IPS-11a (cell line): ENCODE results near the gene VAV3.

Experiments
- H3K4me3 ChIP-seq: one replicate; pipeline ENCODE4 v1.5.1; 2013; ENCODE audit warnings: low read depth, low read length, control low read depth

VAV3 gene

DNA sequence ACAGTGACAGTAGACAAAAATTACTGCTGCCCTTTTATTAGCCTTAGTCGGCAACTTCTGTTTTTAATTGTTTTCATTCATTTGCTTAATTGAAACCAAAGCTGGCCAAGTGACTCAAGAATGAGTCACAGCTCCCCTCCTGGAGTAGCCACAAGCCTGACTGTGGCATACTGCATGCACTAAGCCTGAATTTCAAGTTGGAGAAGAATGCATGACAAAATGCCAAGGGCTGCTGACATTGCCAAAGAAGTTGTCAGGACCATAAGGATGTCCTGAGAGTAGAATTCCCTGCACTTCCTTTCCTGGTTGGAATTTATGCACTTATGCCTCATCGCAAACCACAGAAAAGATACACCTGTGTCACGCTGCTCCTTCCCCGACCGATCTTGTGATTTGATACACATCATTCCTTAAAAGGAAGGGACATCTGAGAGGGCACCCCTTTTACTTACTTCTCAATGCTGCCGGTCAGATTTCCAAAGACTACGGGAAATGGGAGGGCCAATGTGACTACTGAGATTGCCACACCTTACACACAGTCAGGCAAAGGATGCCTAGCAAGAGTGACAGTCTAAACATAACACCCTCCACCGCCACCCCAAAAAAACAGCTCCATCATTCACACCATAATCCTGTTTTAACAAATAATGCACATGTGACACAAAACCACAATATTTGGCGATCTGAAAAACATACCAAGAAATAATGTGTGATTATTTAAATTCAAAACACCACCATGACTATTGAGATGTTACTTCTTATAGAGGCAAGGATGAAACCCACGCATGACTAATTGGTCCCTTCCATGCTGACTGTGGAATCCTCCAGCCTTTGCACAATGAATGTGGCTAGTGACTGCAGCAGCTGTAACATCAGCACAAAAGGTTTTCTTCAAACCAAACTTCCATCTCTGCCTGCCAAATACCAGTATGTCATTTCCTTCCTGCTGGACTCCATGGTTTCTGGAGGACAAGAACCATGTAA lies 28.2 kb downstream of the VAV3 start:
- H3K4me3 ChIP-seq = no peak overlapping the region

GRCh38 chr1:107935396-107936064 lies 29.4 kb downstream of the VAV3 start:
- no peak overlapping the region for H3K4me3 ChIP-seq

DNA sequence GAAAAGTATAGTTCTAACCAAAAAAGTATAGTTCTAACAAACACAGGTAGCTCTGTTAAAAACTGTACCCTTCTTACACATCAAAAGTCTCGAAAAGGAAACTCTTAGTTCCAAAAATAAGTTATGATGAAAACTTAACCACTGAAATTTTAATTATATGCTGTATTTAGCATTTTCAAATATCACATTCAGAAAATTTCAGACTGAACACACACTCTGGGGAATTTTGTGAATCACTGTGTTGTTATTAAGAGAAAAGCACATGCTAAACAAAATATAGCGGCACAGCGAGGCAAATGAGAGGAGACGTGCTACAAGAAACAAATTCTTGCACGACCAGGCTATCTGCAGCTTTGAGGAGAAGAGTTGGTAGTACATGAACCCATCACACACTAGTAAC lies 30.4 kb downstream of the VAV3 start:
- H3K4me3 ChIP-seq = no peak overlapping the region

DNA sequence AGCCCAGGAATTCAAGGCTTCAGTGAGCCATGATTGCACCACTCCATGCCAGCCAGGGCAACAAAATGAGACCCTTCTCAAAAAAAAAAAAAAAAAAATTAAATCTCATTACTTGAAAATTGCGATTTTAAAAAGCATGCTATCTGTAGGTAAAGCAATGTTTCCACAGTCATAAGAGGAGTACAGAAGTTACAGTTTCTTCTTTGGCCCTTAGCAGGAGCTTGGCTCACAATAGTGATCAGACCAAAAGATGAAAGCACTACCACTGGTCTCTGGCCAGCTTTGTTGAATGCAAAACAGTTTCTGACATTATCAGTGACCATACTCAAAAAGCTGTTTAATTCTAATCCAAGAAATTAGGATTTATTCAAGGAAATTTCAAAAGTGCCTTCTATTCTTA lies 31.2 kb downstream of the VAV3 start:
- H3K4me3 ChIP-seq = no peak overlapping the region

GRCh38 chr1:107930292-107930691 lies 34.7 kb downstream of the VAV3 start:
- no peak overlapping the region for H3K4me3 ChIP-seq

- H3K4me3 ChIP-seq = no peak overlapping the region
Observed at GRCh38 chr1:107927820-107928219, 37.2 kb downstream of the VAV3 start.

- H3K4me3 ChIP-seq = no peak overlapping the region
Observed at GRCh38 chr1:107926436-107927080, 38.4 kb downstream of the VAV3 start.

- H3K4me3 ChIP-seq = no peak overlapping the region
Observed at GRCh38 chr1:107925565-107925964, 39.4 kb downstream of the VAV3 start.

DNA sequence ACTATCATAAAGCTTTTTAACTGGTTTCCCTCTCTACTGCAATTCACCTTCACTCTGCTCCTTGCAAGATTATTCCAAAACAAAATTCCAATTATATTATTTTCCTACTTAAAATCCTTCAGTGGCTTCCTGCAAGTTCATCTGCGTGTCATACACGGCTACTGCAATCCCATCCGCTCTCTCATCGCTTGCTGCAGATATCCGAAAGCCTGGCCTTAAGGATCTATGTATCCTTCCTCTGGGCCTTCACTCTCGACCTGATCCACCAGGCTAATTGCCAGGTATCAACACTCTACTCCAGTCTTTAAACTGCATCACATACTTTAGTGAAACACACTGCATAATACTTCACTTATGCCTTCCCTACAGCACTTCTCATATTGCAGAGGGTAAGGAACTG lies 44.0 kb downstream of the VAV3 start:
- H3K4me3 ChIP-seq = no peak overlapping the region

DNA sequence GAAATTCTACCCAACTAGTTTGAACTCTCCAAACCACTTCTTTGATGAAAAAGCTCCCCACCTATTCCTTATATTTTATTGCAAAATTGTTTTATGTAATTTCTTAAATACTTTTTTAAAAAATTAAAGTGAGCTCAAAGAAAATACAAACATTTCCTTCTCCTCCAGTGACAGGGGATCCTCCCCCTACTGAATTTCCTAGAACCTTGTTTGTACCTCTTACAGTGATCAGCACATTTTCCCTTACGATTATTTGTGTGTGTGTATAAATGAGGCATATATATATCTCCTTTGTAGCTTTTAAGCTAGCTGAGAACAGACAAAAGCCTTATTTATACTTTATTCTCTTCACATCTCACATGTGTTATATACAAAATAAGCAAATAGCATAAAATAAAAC lies 44.4 kb downstream of the VAV3 start:
- H3K4me3 ChIP-seq = no peak overlapping the region

DNA sequence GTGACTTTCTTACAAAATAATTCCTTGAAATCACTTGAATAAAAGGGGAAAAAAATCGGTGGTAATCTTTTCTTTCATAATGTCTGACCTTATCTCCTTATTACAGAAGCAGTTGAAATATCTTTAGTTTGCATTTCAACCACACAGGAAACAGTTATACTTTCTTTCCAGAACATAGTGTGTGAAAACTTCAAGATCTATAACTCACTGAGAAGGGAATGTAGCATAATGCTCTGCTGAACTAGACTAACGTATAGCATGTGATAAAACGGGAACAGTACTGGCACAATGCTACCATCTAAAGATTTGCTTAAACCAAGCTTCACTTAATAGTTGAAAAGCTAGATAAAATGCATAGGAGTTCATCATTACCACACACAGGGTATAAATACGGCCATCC lies 45.0 kb downstream of the VAV3 start:
- H3K4me3 ChIP-seq = no peak overlapping the region

GRCh38 chr1:107914119-107914765 lies 50.7 kb downstream of the VAV3 start:
- no peak overlapping the region for H3K4me3 ChIP-seq

GRCh38 chr1:107912656-107913055 lies 52.3 kb downstream of the VAV3 start:
- H3K4me3 ChIP-seq = no peak overlapping the region

DNA sequence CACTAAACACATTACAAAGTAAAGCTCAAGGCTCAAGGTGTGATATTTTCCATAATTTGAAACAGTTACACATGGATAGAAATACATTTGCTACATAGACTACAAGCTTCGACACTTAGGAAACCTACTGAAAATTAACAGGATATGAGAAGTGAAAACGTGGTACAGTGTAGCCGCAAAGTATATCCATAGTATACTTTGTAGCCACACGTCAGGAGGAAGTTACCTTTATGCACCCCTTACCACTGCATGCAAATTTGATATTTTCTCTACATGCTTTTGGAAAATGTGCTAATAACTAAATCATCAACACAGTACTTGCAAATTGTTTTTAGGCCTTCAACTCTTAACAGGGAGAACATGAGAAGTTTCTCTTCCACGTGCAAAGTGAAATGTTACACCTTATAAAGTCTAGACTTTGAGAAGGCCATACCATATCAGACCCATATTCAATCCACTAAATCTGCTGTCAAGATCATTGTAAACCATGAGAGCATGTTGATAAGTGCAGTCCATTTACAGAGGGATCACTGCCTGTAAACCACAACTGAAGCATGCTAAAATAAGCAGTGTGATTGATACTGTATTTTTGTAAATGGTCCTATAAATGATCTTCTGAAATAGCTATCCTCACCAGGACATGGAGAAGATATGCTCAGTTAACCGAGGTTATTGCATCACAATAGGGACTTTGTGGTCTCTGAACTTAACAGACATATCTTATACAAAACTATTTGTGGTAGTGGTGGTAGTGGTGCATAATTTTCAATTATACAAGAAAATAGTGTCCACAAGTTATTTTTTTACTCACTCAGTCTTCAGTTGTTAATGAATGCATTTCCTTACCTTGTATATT lies 64.7 kb downstream of the VAV3 start:
- H3K4me3 ChIP-seq = no peak overlapping the region

DNA sequence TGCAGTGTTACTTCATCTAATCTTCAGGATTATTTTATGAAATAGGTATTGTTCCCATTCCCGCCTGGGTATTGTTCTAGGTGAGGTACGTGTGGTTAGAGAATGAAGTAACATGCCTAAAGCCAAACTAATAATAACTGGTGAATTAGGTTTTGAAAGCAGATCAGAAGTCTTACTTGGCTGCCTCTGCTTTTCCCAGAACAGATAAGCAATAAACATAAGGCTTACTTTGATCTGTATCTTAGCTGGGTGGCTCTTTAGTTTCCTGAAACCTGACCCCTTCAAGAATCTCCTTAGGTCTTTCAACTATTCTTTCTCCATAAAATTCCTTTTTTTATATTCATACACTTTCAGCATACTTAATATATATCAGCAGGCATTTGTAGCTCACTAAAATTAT lies 65.3 kb downstream of the VAV3 start:
- H3K4me3 ChIP-seq = no peak overlapping the region

GRCh38 chr1:107897438-107898345 lies 67.3 kb downstream of the VAV3 start:
- H3K4me3 ChIP-seq = no peak overlapping the region

- no peak overlapping the region for H3K4me3 ChIP-seq
Observed at GRCh38 chr1:107896936-107897335, 68.0 kb downstream of the VAV3 start.

- no peak overlapping the region for H3K4me3 ChIP-seq
Observed at GRCh38 chr1:107896401-107896800, 68.6 kb downstream of the VAV3 start.
